Measurements from ENCODE around the gene WIPF1.

DNA sequence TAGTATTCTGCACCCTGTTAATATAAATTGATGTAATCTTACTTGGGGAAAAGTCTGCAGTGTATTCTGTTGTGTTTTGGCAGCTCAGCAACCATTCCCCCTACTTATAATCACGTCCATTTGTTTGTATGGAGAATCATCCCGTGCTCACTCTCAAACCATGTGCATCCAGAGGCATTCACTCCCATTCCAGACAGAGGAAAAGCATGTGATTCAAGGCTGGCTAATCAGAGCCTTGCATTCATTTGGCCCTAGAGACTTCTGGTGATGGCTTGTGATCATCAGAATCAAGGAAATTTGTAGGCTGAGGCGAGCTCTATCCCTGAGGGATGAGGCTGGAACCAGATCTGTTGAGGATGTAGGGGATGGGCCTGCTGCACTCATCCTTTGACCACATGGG lies 5.1 kb upstream of the WIPF1 start:
- no peak for TF ChIP-seq TAF1 (IDR thresholded peaks at IDR 0.05; ENCODE audit: borderline replicate concordance, low read depth, low read length)
- TF ChIP-seq POLR2AphosphoS5 (IDR thresholded peaks at IDR 0.05; ENCODE audit: low read depth, low read length): no peak
